Measurements from ENCODE around the gene NKRF.

NKRF gene

DNA sequence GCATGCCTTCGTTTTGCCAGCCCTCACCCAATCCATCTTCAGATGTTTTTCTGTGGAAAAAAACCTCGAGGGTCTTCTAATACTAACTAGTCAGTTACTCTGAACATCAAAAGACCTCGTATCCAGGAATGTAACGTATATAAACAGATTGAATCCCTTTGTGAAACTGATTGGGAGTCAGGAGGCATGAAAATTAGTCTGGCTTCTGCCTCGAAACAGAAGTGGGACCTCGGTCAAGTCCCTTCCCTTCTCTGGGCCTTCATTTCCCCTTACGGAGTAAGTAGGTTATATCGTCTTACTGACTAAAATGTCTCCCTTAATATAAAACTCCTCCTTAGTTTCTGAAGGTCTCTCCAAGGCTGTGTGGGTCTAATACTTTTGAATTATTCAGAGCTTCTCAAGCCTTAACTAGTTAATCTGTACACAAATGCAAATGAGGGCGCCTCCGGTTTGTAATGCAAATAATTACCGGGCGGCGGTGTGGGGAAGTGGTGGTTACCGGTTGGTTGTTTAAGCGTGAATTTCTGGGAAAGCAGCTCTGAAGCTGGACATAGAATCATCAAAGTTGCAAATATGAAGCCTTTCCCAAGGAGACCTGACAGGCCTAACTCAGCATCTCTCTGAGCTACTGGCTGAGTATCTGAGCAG, 11.4 kb upstream of the NKRF start:
- no peak overlapping the region for H3K4me3 ChIP-seq (ENCODE audit: low read depth, low read length)
- no peak for DNase-seq (ENCODE audit: low read depth)
- no peak for TF ChIP-seq CTCF (IDR thresholded peaks at IDR 0.05; ENCODE audit: low read depth, low read length, missing control alignments)

DNA sequence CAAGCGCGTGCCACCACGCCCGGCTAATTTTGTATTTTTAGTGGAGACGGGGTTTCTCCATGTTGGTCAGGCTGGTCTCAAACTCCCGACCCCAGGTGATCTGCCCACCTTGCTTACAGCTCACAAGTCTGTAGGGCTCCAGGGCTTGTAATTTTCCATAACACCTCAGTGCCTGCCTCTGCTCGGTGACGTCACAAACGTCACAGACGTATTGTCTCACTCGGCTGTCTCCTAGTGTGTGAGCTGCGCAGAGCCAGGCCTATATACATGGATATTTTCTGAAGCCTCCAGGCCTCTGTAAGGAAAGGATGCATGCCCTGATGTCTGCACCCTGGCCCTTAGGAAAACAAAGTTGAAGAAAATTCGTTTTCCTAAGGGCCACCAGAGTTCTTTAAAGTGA, 8.6 kb upstream of the NKRF start:
- no peak for TF ChIP-seq CTCF (IDR thresholded peaks at IDR 0.05; ENCODE audit: low read depth, low read length, missing control alignments)
- no peak overlapping the region for H3K4me3 ChIP-seq (ENCODE audit: low read depth, low read length)
- no peak for DNase-seq (ENCODE audit: low read depth)

DNA sequence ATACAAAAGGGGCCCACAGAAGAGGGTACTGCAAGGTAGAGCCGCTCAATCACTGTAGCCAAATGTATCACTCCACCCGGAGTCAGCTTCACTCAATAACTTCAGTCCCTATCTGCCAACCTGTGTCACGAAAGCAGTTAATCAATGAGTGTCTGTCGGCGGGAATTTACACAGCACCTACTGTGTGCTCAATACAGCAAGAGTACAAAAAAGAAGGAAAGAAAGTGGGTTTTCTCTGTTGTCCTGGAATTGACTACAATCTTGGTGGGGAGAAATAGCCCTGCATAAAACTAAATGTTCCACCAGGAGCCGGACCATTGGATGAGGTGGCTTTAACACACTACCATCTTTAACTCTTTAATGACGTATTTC, 780 bp upstream of the NKRF start:
- no peak for DNase-seq (ENCODE audit: low read depth)
- H3K4me3 ChIP-seq (ENCODE audit: low read depth, low read length): peak overlapping the region; percentile 95
- no peak for TF ChIP-seq CTCF (IDR thresholded peaks at IDR 0.05; ENCODE audit: low read depth, low read length, missing control alignments)

GRCh38 chrX:119605464-119606279, 552 bp downstream of the NKRF start:
- peak overlapping the region; percentile 95 for H3K4me3 ChIP-seq (ENCODE audit: low read depth, low read length)
- no peak for TF ChIP-seq CTCF (IDR thresholded peaks at IDR 0.05; ENCODE audit: low read depth, low read length, missing control alignments)
- DNase-seq (ENCODE audit: low read depth): no peak

DNA sequence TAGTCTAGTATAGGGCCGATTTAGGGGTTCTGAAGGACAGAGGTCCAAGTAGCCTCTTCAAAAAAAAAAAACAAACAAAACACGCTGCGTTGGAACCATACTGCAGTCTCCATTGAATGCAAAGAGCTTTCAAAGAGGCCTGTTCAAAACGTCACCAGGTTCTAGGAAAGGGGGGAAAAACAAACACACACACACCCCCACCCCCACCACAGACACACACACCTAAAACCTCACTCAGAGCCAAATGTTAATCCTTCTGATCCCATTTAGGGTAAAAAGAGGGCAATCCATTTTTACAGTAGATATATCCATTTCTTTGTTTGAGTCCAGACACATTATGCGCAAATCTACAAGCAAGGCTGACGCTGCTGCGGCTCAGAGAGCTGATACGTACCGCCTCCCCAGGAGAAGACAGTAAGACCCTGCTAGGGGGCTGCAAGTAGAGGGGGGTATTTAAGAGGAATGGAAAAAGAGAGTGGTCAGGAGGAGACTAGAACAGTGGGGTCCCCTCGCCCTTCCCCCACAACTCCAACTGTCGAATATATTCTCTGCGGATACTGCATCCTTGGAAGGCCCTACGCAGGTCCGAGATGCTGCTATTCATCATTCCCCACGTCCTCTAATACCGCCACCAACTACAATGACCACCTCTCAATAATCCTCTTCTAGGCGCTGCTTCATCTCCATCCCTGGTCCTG, 1.3 kb downstream of the NKRF start:
- no peak for TF ChIP-seq CTCF (IDR thresholded peaks at IDR 0.05; ENCODE audit: low read depth, low read length, missing control alignments)
- peak overlapping the region; percentile 95 for H3K4me3 ChIP-seq (ENCODE audit: low read depth, low read length)
- DNase-seq (ENCODE audit: low read depth): no peak

DNA sequence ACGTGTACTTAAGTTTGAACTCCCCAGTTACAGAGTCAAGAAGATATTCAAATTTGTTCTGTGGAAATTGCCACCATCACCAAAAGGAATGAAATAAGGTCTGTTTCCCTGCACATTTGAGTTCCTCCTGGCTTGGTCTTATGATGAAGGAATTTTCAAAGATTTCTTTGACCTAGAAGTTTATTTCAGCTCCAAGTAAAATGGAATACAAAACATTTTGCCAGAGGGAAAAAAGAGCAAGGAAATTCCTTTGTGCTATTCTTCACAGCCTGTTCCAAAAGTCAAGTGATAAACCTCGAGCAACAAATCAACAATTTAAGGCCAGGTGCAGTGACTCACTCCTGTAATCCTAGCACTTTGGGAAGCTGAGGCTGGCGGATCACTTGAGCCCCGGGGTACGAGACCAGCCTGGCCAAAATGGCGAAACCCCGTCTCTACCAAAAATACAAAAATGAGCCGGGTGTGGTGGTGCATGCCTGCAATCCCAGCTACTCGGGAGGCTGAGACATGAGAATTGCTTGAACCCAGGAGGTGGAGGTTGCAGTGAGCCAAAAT, 3.4 kb downstream of the NKRF start:
- DNase-seq (ENCODE audit: low read depth): no peak
- TF ChIP-seq CTCF (IDR thresholded peaks at IDR 0.05; ENCODE audit: low read depth, low read length, missing control alignments): no peak
- no peak overlapping the region for H3K4me3 ChIP-seq (ENCODE audit: low read depth, low read length)

Data from GM12864 (cell line).